Left lung (tissue), 10 donors: ENCODE results near the gene DRC7. TPM values are rescaled to one million over a fixed set of nuclear protein-coding genes. Genes with fewer than 3 reads are reported as not detected.
A peak's percentile ranks its signal among the peaks of the same experiment; 100 is the strongest.

Experiments
- ATAC-seq: fragments of 200-7000 bp; cut with Tn5 transposase; one replicate; pipeline ENCODE4 v1.9.1; 2020; ENCODE audit warnings: moderate library complexity
- DNase-seq, 4 donors: peaks; one replicate each; pipeline ENCODE4 v3.0.0-alpha.2; 2013 to 2020
- H3K27ac ChIP-seq, 2 donors: fragments of 200-600 bp; sonication (generic) in 1 of 2; one replicate each; pipeline versions ENCODE4 v1.5.0 to v1.8.0; 2020 to 2021
- H3K27me3 ChIP-seq, 2 donors: fragments of 200-600 bp; sonication (generic) in 1 of 2; one replicate each; pipeline versions ENCODE4 v1.5.0 to v1.8.0; 2020 to 2021
- H3K36me3 ChIP-seq, 2 donors: fragments of 200-600 bp; sonication (generic) in 1 of 2; one replicate each; pipeline versions ENCODE4 v1.5.0 to v1.8.0; 2020 to 2021
- H3K4me1 ChIP-seq, 2 donors: fragments of 200-600 bp; one replicate each; pipeline ENCODE4 v1.8.0; 2021
- H3K4me3 ChIP-seq, 2 donors: fragments of 200-600 bp; sonication (generic) in 1 of 2; one replicate each; pipeline versions ENCODE4 v1.5.0 to v1.8.0; 2020 to 2021; ENCODE audit warnings: mild to moderate bottlenecking in 1 of 2
- H3K9me3 ChIP-seq, 2 donors: fragments of 200-600 bp; sonication (generic) in 1 of 2; one replicate each; pipeline versions ENCODE4 v1.5.0 to v1.8.0; 2020 to 2021
- CTCF ChIP-seq, 2 donors: fragments of 200-600 bp; sonication (generic) in 1 of 2; IDR thresholded peaks; one replicate each; pipeline versions ENCODE4 v1.5.0 to v1.8.0; 2021; ENCODE audit warnings: antibody characterized with exemption in 2 of 2
- intact Hi-C, 2 donors: fragments of 100-400 bp; cut with DNase I; formaldehyde crosslinking; loops; one replicate each; pipeline versions ENCODE4 v1.11.2 to v1.14.2; 2022
- polyA plus RNA-seq, 6 donors: library from polyadenylated mRNA; unstranded; fragments of 120-200 nt; gene quantifications; one replicate each; pipeline ENCODE4 v1.2.1, GENCODE V29; 2013; ENCODE audit not compliant: insufficient read length in 6 of 6
- total RNA-seq, 2 donors: library from RNA; stranded (reverse); fragmentation: NEBNext Ultra II Directional; extraction: Animal tissue kit (Norgen Biotek cat#: 25700); gene quantifications; one replicate each; pipeline ENCODE4 v1.2.1, GENCODE V29; 2021
- donor health status: DM: no; HTN: yes; CAD: no.
- donor health status: DM: no; HTN: no; CAD: no.

The DRC7 gene
- total and polyA plus RNA-seq, 8 donors, result 0.52 to 4.3 (median 2.4) TPM

GRCh38 chr16:57759541-57760356 lies 65.1 kb downstream of the DRC7 start:
- TF ChIP-seq CTCF (IDR thresholded peaks at IDR 0.05), result no peak
- H3K27me3 ChIP-seq, result no peaks in the 10 kb centered on the region
- no peak overlapping the region for H3K27ac ChIP-seq
- H3K9me3 ChIP-seq, result no peaks in the 10 kb centered on the region
- H3K4me3 ChIP-seq, result no peak overlapping the region
- peaks cover 0 to 94% of the 10 kb centered on the region in 2 donors for H3K36me3 ChIP-seq
- DNase-seq, result peak in 2 of 4 donors; percentile 36 to 74
- intact Hi-C loops, result loop anchor here in 1 of 2 donors (5.0 kb wide), 1 partner anchor 108 kb away; no protein-coding TSS in a partner anchor
- ATAC-seq, result no peak
- H3K4me1 ChIP-seq, result peaks cover 0 to 18% of the 10 kb centered on the region in 2 donors

DNA sequence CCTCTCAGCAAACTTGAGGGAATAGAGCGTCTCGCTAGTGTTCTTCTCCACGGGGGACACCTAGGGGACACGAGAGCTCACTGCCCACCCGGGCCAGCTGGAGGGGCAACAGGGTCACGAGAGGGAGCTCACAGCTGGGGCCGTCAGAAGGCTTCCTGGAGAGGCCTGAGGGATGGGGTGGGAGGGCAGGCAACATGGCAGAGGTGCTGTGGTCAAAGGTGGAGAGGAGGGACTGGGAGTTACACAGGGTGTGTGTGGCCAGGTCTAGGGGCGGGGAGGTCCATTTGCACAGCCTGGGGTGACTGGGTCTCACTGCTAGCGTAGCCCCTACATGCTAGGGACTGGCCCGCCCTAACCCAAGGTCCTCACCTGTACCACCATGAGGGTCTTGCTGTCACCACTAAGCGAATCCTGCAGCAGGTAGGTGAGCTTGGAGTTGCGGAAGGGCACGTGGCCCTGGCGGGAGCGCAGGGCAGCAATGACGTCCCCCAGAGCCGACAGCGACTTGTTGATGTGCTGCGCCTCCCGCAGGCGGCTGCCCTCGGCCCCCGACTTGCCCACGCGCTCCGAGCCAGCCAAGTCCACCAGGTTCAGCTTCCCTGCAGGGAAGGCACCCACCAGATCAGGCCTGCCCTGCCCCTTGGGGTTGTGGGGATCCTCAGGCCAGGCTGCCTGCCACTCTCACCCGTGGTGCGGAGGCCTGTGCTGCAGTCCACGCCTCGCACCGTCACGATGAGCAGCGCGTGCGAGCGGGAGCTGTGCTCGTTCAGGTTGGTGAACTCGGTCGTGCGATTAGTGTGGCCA lies 66.0 kb downstream of the DRC7 start:
- TF ChIP-seq CTCF (IDR thresholded peaks at IDR 0.05), result no peak
- Histone ChIP-seq H3K27me3 (no peaks in the 10 kb centered on the region), H3K4me1 (peaks cover 0 to 18% of the 10 kb centered on the region in 2 donors), H3K9me3 (no peaks in the 10 kb centered on the region), H3K27ac (no peak overlapping the region), H3K4me3 (no peak overlapping the region), H3K36me3 (peaks cover 0 to 93% of the 10 kb centered on the region in 2 donors)
- intact Hi-C loops, result no loop called here
- ATAC-seq (no peak), DNase-seq (peak in 1 of 4 donors; percentile 76)

- ATAC-seq (no peak), DNase-seq (peak in 1 of 4 donors; percentile 48)
- peaks cover 0 to 92% of the 10 kb centered on the region in 2 donors for H3K36me3 ChIP-seq
- no peak overlapping the region for H3K27ac ChIP-seq
- TF ChIP-seq CTCF (IDR thresholded peaks at IDR 0.05), result no peak
- no peaks in the 10 kb centered on the region for H3K27me3 ChIP-seq
- H3K9me3 ChIP-seq, result no peaks in the 10 kb centered on the region
- peaks cover 0 to 18% of the 10 kb centered on the region in 2 donors for H3K4me1 ChIP-seq
- intact Hi-C loops, result no loop called here
- no peak overlapping the region for H3K4me3 ChIP-seq
Observed at GRCh38 chr16:57761301-57761700, 66.7 kb downstream of the DRC7 start.

DNA sequence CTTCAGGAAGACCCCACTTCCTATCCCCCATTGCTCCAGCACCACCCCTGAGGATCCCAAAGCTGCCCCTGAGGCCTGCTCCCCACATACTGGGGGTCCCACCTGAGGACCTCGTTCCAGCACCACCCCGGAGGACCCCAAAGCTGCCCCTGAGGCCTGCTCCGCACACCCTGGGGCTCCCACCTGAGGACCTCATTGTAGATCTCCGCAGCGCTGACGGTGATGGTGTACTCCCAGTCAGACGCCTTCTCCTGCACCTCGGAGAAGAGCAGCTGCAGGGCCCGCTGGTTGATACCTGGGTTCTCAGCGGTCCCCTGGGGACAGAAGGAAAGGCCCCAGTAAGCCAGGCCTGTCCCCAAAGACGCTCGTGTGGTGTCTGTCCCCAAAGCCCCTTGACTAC lies 67.4 kb downstream of the DRC7 start:
- TF ChIP-seq CTCF (IDR thresholded peaks at IDR 0.05), result no peak
- ATAC-seq (no peak), DNase-seq (peak in 1 of 4 donors; percentile 49)
- intact Hi-C loops, result no loop called here
- peaks cover 0 to 92% of the 10 kb centered on the region in 2 donors for H3K36me3 ChIP-seq
- no peaks in the 10 kb centered on the region for H3K27me3 ChIP-seq
- H3K4me3 ChIP-seq, result no peak overlapping the region
- H3K4me1 ChIP-seq, result peaks cover 0 to 16% of the 10 kb centered on the region in 2 donors
- H3K9me3 ChIP-seq, result no peaks in the 10 kb centered on the region
- H3K27ac ChIP-seq, result no peak overlapping the region
